HepG2 (cell line): Measurements from ENCODE around the gene FBXL20. TPM values are rescaled to one million over a fixed set of nuclear protein-coding genes. Genes with fewer than 3 reads are reported as not detected.

Experiments
- CBX5 ChIP-seq: sonication (generic); formaldehyde crosslinking; IDR thresholded peaks from 2 replicates; pipeline ENCODE4 v1.4.0; 2020; ENCODE audit warnings: missing genetic modification reagents, borderline replicate concordance
- EHMT2 ChIP-seq: fragments of 200-600 bp; sonication (generic); IDR thresholded peaks from 2 replicates; pipeline ENCODE4 v1.7.0; 2017; ENCODE audit warnings: antibody characterized with exemption, low read depth, low read length, borderline replicate concordance
- FLYWCH1 ChIP-seq: sonication (generic); formaldehyde crosslinking; IDR thresholded peaks from 2 replicates; pipeline ENCODE4 v1.8.1; 2023; ENCODE audit warnings: mild to moderate bottlenecking, missing genetic modification reagents
- HCFC1 ChIP-seq: fragments of 150-350 bp; IDR thresholded peaks from 2 replicates; pipeline ENCODE4 v1.6.1; 2014; ENCODE audit warnings: low read depth, low read length
- HMG20B ChIP-seq: conservative IDR thresholded peaks from 2 replicates; pipeline ENCODE4 v1.6.1; 2016; ENCODE audit warnings: missing genetic modification reagents, missing compliant biosample characterization
- PHF21A ChIP-seq: sonication (generic); formaldehyde crosslinking; IDR thresholded peaks from 2 replicates; pipeline ENCODE4 v1.5.0; 2020; ENCODE audit warnings: mild to moderate bottlenecking, missing genetic modification reagents
- RBM39 ChIP-seq: fragments of 200-400 bp; formaldehyde crosslinking; IDR thresholded peaks from one replicate; pipeline ENCODE4 v1.6.1; 2018; ENCODE audit warnings: antibody characterized with exemption, mild to moderate bottlenecking, low read depth, low read length; ENCODE audit not compliant: poor library complexity, severe bottlenecking
- SNAI1 ChIP-seq: sonication (generic); formaldehyde crosslinking; IDR thresholded peaks from 2 replicates; pipeline ENCODE4 v1.5.0; 2020; ENCODE audit warnings: mild to moderate bottlenecking, missing genetic modification reagents, borderline replicate concordance
- TSC22D2 ChIP-seq: sonication (generic); formaldehyde crosslinking; IDR thresholded peaks from 2 replicates; pipeline ENCODE4 v1.5.1; 2020; ENCODE audit warnings: missing genetic modification reagents, mild to moderate bottlenecking, borderline replicate concordance
- YY1 ChIP-seq: IDR thresholded peaks from 2 replicates; pipeline ENCODE4 v1.6.1; 2011; ENCODE audit warnings: low read length, low read depth, moderate library complexity, mild to moderate bottlenecking; ENCODE audit not compliant: insufficient read depth, insufficient replicate concordance
- ZMAT3 ChIP-seq: sonication (generic); formaldehyde crosslinking; conservative IDR thresholded peaks from 2 replicates; pipeline ENCODE4 v1.7.0; 2021; ENCODE audit warnings: missing genetic modification reagents
- ZNF160 ChIP-seq: sonication (generic); formaldehyde crosslinking; IDR thresholded peaks from 2 replicates; pipeline ENCODE4 v1.8.0; 2022; ENCODE audit warnings: mild to moderate bottlenecking, inconsistent platforms, missing genetic modification reagents
- ZNF326 ChIP-seq: sonication (generic); formaldehyde crosslinking; IDR thresholded peaks from 2 replicates; pipeline ENCODE4 v1.4.0; 2020; ENCODE audit warnings: missing genetic modification reagents, borderline replicate concordance
- ZNF331 ChIP-seq: sonication (generic); formaldehyde crosslinking; IDR thresholded peaks from 2 replicates; pipeline ENCODE4 v1.4.0; 2020; ENCODE audit warnings: missing genetic modification reagents
- ZNF564 ChIP-seq: sonication (generic); formaldehyde crosslinking; IDR thresholded peaks from 2 replicates; pipeline ENCODE4 v1.8.1; 2023; ENCODE audit warnings: mild to moderate bottlenecking, missing genetic modification reagents
- ZNF737 ChIP-seq: sonication (generic); formaldehyde crosslinking; IDR thresholded peaks from 2 replicates; pipeline ENCODE4 v1.5.0; 2020; ENCODE audit warnings: missing genetic modification reagents, mild to moderate bottlenecking, borderline replicate concordance
- ZNF800 ChIP-seq: sonication (generic); formaldehyde crosslinking; IDR thresholded peaks from 2 replicates; pipeline ENCODE4 v1.4.0; 2020; ENCODE audit warnings: missing genetic modification reagents
- polyA plus RNA-seq, 8 experiments: library from polyadenylated mRNA; depleted of rRNA in 3 of 8; stranded (reverse) in 7 of 8; unstranded in 1 of 8; fragments of >200 nt; fragmentation: Illumina TruSeq in 4 of 8; extraction: Trizol in 4 of 8; gene quantifications; 2 replicates each; pipeline versions ENCODE4 v1.2.1 to v1.2.3, GENCODE V29; 2011 to 2016; ENCODE audit warnings: low read depth in 4 of 8, missing spikeins in 1 of 8, mixed read lengths in 1 of 8; ENCODE audit not compliant: insufficient read depth in 1 of 8
- total RNA-seq, 5 experiments: library from RNA; depleted of rRNA; stranded (reverse); fragments of >200 nt; fragmentation: Illumina TruSeq; extraction: Trizol; gene quantifications; 2 replicates each; pipeline ENCODE4 v1.2.3, GENCODE V29; 2016; ENCODE audit warnings: low read depth in 1 of 5
- TF ChIP-seq, protein P1 (sequence below): sonication (generic); formaldehyde crosslinking; IDR thresholded peaks from 2 replicates; pipeline ENCODE4 v1.5.0; 2020; ENCODE audit warnings: mild to moderate bottlenecking, missing genetic modification reagents, borderline replicate concordance

Gene FBXL20
- total and polyA plus RNA-seq, 2 of the 13 experiments (the other 11 are each of a cell fraction or from before 2014, with no cell fraction given) = 10.2 to 10.3 TPM

DNA sequence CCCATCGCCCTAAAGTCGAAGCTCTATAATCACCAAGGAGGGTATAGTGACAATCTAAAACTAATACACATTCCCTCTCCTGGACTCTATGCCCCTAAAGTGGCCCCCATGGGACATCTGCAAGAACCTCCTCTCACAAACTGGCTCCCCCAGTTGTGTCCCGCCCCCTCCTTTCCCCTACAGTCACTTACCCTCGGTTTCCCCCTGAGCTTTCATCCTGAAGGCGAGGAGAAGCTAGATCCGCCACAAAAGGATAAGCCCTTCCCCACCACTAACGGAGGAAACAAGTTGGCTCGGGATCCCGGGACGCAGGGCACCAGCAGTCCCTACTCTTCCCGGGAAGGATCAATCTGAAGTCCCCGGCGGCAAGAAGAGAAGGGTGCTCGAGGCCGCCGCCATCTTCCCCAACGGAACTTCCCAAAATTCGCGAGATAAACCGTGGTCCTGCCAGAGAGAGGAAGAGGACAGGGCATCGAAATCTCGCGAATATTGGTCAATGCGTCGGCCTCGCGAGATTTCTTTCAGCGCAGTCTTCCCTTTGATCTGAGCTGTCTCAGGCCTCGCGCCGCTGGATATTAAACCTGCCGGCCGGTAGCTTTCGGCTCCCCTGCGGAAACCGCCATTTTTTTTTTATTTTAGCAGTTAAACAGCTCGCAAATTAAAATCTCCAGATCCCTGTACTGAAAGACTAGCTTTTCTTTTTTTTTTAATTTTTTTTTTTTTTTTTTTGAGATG is 49.6 kb upstream of the FBXL20 start, which contains the start of gene MED1 (continued):
- TF ChIP-seq, protein P1, sequence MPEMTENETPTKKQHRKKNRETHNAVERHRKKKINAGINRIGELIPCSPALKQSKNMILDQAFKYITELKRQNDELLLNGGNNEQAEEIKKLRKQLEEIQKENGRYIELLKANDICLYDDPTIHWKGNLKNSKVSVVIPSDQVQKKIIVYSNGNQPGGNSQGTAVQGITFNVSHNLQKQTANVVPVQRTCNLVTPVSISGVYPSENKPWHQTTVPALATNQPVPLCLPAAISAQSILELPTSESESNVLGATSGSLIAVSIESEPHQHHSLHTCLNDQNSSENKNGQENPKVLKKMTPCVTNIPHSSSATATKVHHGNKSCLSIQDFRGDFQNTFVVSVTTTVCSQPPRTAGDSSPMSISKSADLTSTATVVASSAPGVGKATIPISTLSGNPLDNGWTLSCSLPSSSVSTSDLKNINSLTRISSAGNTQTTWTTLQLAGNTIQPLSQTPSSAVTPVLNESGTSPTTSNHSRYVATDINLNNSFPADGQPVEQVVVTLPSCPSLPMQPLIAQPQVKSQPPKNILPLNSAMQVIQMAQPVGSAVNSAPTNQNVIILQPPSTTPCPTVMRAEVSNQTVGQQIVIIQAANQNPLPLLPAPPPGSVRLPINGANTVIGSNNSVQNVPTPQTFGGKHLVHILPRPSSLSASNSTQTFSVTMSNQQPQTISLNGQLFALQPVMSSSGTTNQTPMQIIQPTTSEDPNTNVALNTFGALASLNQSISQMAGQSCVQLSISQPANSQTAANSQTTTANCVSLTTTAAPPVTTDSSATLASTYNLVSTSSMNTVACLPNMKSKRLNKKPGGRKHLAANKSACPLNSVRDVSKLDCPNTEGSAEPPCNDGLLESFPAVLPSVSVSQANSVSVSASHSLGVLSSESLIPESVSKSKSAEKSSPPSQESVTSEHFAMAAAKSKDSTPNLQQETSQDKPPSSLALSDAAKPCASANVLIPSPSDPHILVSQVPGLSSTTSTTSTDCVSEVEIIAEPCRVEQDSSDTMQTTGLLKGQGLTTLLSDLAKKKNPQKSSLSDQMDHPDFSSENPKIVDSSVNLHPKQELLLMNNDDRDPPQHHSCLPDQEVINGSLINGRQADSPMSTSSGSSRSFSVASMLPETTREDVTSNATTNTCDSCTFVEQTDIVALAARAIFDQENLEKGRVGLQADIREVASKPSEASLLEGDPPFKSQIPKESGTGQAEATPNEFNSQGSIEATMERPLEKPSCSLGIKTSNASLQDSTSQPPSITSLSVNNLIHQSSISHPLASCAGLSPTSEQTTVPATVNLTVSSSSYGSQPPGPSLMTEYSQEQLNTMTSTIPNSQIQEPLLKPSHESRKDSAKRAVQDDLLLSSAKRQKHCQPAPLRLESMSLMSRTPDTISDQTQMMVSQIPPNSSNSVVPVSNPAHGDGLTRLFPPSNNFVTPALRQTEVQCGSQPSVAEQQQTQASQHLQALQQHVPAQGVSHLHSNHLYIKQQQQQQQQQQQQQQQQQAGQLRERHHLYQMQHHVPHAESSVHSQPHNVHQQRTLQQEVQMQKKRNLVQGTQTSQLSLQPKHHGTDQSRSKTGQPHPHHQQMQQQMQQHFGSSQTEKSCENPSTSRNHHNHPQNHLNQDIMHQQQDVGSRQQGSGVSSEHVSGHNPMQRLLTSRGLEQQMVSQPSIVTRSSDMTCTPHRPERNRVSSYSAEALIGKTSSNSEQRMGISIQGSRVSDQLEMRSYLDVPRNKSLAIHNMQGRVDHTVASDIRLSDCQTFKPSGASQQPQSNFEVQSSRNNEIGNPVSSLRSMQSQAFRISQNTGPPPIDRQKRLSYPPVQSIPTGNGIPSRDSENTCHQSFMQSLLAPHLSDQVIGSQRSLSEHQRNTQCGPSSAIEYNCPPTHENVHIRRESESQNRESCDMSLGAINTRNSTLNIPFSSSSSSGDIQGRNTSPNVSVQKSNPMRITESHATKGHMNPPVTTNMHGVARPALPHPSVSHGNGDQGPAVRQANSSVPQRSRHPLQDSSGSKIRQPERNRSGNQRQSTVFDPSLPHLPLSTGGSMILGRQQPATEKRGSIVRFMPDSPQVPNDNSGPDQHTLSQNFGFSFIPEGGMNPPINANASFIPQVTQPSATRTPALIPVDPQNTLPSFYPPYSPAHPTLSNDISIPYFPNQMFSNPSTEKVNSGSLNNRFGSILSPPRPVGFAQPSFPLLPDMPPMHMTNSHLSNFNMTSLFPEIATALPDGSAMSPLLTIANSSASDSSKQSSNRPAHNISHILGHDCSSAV (CRISPR knock-in tag) = 0 out of 2 replicates have a peak, but pooled peaks have one; percentile 37
- TF ChIP-seq ZNF326 (no peak), EHMT2 (no peak), ZNF737 (CRISPR knock-in tag) (peak; percentile 97), ZMAT3 (CRISPR knock-in tag) (peak; percentile 89; the same call in 1 of the 2 replicates), HCFC1 (no peak), RBM39 (peak; percentile 43), PHF21A (no peak), CBX5 (no peak), TSC22D2 (CRISPR knock-in tag) (0 out of 2 replicates have a peak, but pooled peaks have one; percentile 68), HMG20B (CRISPR knock-in tag) (no peak), YY1 (peak; percentile 98), ZNF331 (peak; percentile 15; the same call in 1 of the 2 replicates), ZNF800 (CRISPR knock-in tag) (no peak), ZNF564 (CRISPR knock-in tag) (no peak), SNAI1 (CRISPR knock-in tag) (peak; percentile 75; the same call in 1 of the 2 replicates), FLYWCH1 (CRISPR knock-in tag) (no peak), ZNF160 (CRISPR knock-in tag) (no peak)
